HepG2 (cell line): ENCODE measurements around the gene NUDT16. TPM values are rescaled to one million over a fixed set of nuclear protein-coding genes. Genes with fewer than 3 reads are reported as not detected.

ENCODE experiments used
- AHR ChIP-seq: IDR thresholded peaks from 2 replicates; pipeline ENCODE4 v1.6.1; 2018; ENCODE audit warnings: missing genetic modification reagents, missing compliant biosample characterization
- BRCA1 ChIP-seq: sonication (generic); formaldehyde crosslinking; IDR thresholded peaks from 2 replicates; pipeline ENCODE4 v1.4.0; 2020; ENCODE audit warnings: missing genetic modification reagents
- DNMT3B ChIP-seq: conservative IDR thresholded peaks from 2 replicates; pipeline ENCODE4 v1.6.1; 2016; ENCODE audit warnings: missing biosample characterization, control low read depth
- GABPA ChIP-seq, 2 experiments: IDR thresholded peaks; 2 replicates each; pipeline ENCODE4 v1.6.1; 2011 to 2016; ENCODE audit warnings: low read depth in 2 of 2, low read length in 1 of 2, missing biosample characterization in 1 of 2, missing genetic modification characterization in 1 of 2
- HMGA1 ChIP-seq: sonication (generic); formaldehyde crosslinking; conservative IDR thresholded peaks from 2 replicates; pipeline ENCODE4 v1.4.0; 2020; ENCODE audit warnings: missing genetic modification reagents
- HNF4G ChIP-seq, 2 experiments: sonication (generic) in 1 of 2; formaldehyde crosslinking in 1 of 2; IDR thresholded peaks; 2 replicates each; pipeline versions ENCODE4 v1.4.0 to v1.6.1; 2011 to 2020; ENCODE audit warnings: borderline replicate concordance in 2 of 2, low read depth in 2 of 2, mild to moderate bottlenecking in 2 of 2, low read length in 1 of 2, missing genetic modification reagents in 1 of 2, moderate library complexity in 1 of 2
- MATR3 ChIP-seq: sonication (generic); formaldehyde crosslinking; IDR thresholded peaks from 2 replicates; pipeline ENCODE4 v1.4.0; 2020; ENCODE audit warnings: missing genetic modification reagents
- PRDM15 ChIP-seq: sonication (generic); formaldehyde crosslinking; IDR thresholded peaks from 2 replicates; pipeline ENCODE4 v1.4.0; 2020; ENCODE audit warnings: missing genetic modification reagents
- RNF2 ChIP-seq: fragments of 450-650 bp; conservative IDR thresholded peaks from 2 replicates; pipeline ENCODE4 v1.6.1; 2016; ENCODE audit warnings: low read depth
- SETDB1 ChIP-seq: sonication (generic); formaldehyde crosslinking; IDR thresholded peaks from 2 replicates; pipeline ENCODE4 v1.5.1; 2020; ENCODE audit warnings: missing genetic modification reagents, mild to moderate bottlenecking, borderline replicate concordance
- SNAPC4 ChIP-seq: sonication (generic); formaldehyde crosslinking; IDR thresholded peaks from 2 replicates; pipeline ENCODE4 v1.4.0; 2020; ENCODE audit warnings: mild to moderate bottlenecking, missing genetic modification reagents
- SNRNP70 ChIP-seq: fragments of 200-400 bp; formaldehyde crosslinking; IDR thresholded peaks from 2 replicates; pipeline ENCODE4 v1.6.1; 2017; ENCODE audit warnings: mild to moderate bottlenecking, low read depth, low read length, moderate library complexity
- THAP8 ChIP-seq: sonication (generic); formaldehyde crosslinking; IDR thresholded peaks from 2 replicates; pipeline ENCODE4 v1.5.1; 2020; ENCODE audit warnings: missing genetic modification reagents, mild to moderate bottlenecking, borderline replicate concordance
- TMF1 ChIP-seq: sonication (generic); formaldehyde crosslinking; IDR thresholded peaks from 2 replicates; pipeline ENCODE4 v1.8.1; 2022; ENCODE audit warnings: low read depth, missing genetic modification reagents
- ZNF124 ChIP-seq: sonication (generic); formaldehyde crosslinking; IDR thresholded peaks from 2 replicates; pipeline ENCODE4 v1.4.0; 2020; ENCODE audit warnings: missing genetic modification reagents
- ZNF333 ChIP-seq: sonication (generic); formaldehyde crosslinking; IDR thresholded peaks from 2 replicates; pipeline ENCODE4 v1.4.0; 2020; ENCODE audit warnings: mild to moderate bottlenecking, missing genetic modification reagents, borderline replicate concordance
- ZNF337 ChIP-seq: sonication (generic); formaldehyde crosslinking; IDR thresholded peaks from 2 replicates; pipeline ENCODE4 v1.5.1; 2020; ENCODE audit warnings: missing genetic modification reagents, low read depth, mild to moderate bottlenecking, borderline replicate concordance
- ZNF564 ChIP-seq: sonication (generic); formaldehyde crosslinking; IDR thresholded peaks from 2 replicates; pipeline ENCODE4 v1.8.1; 2023; ENCODE audit warnings: mild to moderate bottlenecking, missing genetic modification reagents
- polyA plus RNA-seq, 8 experiments: library from polyadenylated mRNA; depleted of rRNA in 3 of 8; stranded (reverse) in 7 of 8; unstranded in 1 of 8; fragments of >200 nt; fragmentation: Illumina TruSeq in 4 of 8; extraction: Trizol in 4 of 8; gene quantifications; 2 replicates each; pipeline versions ENCODE4 v1.2.1 to v1.2.3, GENCODE V29; 2011 to 2016; ENCODE audit warnings: low read depth in 4 of 8, missing spikeins in 1 of 8, mixed read lengths in 1 of 8; ENCODE audit not compliant: insufficient read depth in 1 of 8
- total RNA-seq, 5 experiments: library from RNA; depleted of rRNA; stranded (reverse); fragments of >200 nt; fragmentation: Illumina TruSeq; extraction: Trizol; gene quantifications; 2 replicates each; pipeline ENCODE4 v1.2.3, GENCODE V29; 2016; ENCODE audit warnings: low read depth in 1 of 5

Gene NUDT16
- total and polyA plus RNA-seq, 2 of the 13 experiments (the other 11 are each of a cell fraction or from before 2014, with no cell fraction given): 5.4 to 14.8 TPM

- 0 out of 2 replicates have a peak, but pooled peaks have one; percentile 34 for TF ChIP-seq SNAPC4 (CRISPR knock-in tag)
- no peak for TF ChIP-seq HMGA1 (CRISPR knock-in tag)
- no peak for TF ChIP-seq SNRNP70
- TF ChIP-seq SETDB1 (CRISPR knock-in tag): peak; percentile 39; the same call in 1 of the 2 replicates
- peak; percentile 64; the same call in 1 of the 2 replicates for TF ChIP-seq ZNF564 (CRISPR knock-in tag)
- 0 out of 2 replicates have a peak, but pooled peaks have one; percentile 48 for TF ChIP-seq PRDM15
- TF ChIP-seq ZNF337: peak; percentile 75; the same call in 1 of the 2 replicates
- TF ChIP-seq GABPA (IDR thresholded peaks at IDR 0.05; ENCODE audit: low read depth, low read length): no peak
- TF ChIP-seq GABPA (CRISPR knock-in tag; IDR thresholded peaks at IDR 0.05; ENCODE audit: low read depth): peak; percentile 50
- TF ChIP-seq RNF2: peak; percentile 74
- TF ChIP-seq MATR3 (CRISPR knock-in tag): no peak
- TF ChIP-seq DNMT3B (CRISPR knock-in tag): 0 out of 2 replicates have a peak, but pooled peaks have one; percentile 67
- 0 out of 2 replicates have a peak, but pooled peaks have one; percentile 62 for TF ChIP-seq TMF1
- 0 out of 2 replicates have a peak, but pooled peaks have one; percentile 6 for TF ChIP-seq ZNF124
- TF ChIP-seq HNF4G (IDR thresholded peaks at IDR 0.05; ENCODE audit: borderline replicate concordance, low read depth, low read length): peak; percentile 67
- peak; percentile 70 for TF ChIP-seq HNF4G (CRISPR knock-in tag; IDR thresholded peaks at IDR 0.05; ENCODE audit: borderline replicate concordance, low read depth)
- no peak for TF ChIP-seq THAP8
- TF ChIP-seq BRCA1: peak; percentile 42; the same call in 1 of the 2 replicates
- 0 out of 2 replicates have a peak, but pooled peaks have one; percentile 89 for TF ChIP-seq AHR (CRISPR knock-in tag)
- peak; percentile 73; the same call in 1 of the 2 replicates for TF ChIP-seq ZNF333 (CRISPR knock-in tag)
These were observed at the start of gene NUDT16 (continued) for GRCh38 chr3:131381445-131382291.
